Measurements from ENCODE around the gene TSR1.

TSR1 gene

DNA sequence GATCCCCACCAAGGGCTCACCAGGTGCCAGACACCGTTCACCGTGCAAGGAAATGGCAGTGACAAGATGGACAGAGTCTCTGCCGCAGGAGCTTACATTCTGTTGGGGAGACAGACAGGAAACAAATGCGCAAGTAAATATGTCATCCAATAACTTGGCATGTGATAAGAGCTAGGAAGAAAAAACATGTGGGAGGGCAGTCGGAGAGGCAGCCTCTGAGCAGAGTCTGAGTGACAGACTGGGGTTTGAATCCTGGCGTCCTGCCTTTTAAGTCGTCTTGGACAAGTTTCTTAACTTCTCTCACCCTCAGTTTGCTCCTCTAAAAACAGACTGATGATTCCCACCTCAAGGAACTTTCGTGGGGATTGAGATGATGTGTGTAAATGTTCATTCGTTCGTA is 8.3 kb upstream of the TSR1 start:
- ChIA-PET POLR2A (interaction anchor here (0.6 kb wide), 1 partner anchor 40 kb away, joined by 3 read pairs; no protein-coding TSS in a partner anchor), CTCF (no interaction called here)
- DNase-seq = no peak
- Histone ChIP-seq H3K4me3 (ENCODE audit: control insufficient read depth in 1 of 7, extremely low read depth in 1 of 7, insufficient read depth in 4 of 7, low read depth in 2 of 7, low read length in 6 of 7) (no peak overlapping the region), H3K27me3 (replicated peaks in 2 of 5; ENCODE audit: control insufficient read depth in 4 of 5, insufficient read depth in 5 of 5, low read length in 4 of 5) (no peaks in the 10 kb centered on the region), H3K9me3 (ENCODE audit: control extremely low read depth in 1 of 5, control insufficient read depth in 4 of 5, insufficient read depth in 2 of 5, low read depth in 1 of 5, low read length in 4 of 5) (no peaks in the 10 kb centered on the region), H3K36me3 (ENCODE audit: control insufficient read depth in 4 of 4, insufficient read depth in 4 of 4, low read length in 3 of 4) (peaks cover 0 to 47% (median 28%) of the 10 kb centered on the region in 4 experiments), H3K4me1 (ENCODE audit: control extremely low read depth in 1 of 4, control insufficient read depth in 4 of 4, insufficient read depth in 4 of 4, low read length in 3 of 4) (no peaks in the 10 kb centered on the region), H3K27ac (ENCODE audit: insufficient read depth in 1 of 2, low read depth in 1 of 2, low read length in 2 of 2, poor library complexity in 1 of 2, severe bottlenecking in 2 of 2) (no peak overlapping the region)
- 97% methylated on average over 5 of the region's 10 CpGs for WGBS (ENCODE audit: insufficient coverage)

DNA sequence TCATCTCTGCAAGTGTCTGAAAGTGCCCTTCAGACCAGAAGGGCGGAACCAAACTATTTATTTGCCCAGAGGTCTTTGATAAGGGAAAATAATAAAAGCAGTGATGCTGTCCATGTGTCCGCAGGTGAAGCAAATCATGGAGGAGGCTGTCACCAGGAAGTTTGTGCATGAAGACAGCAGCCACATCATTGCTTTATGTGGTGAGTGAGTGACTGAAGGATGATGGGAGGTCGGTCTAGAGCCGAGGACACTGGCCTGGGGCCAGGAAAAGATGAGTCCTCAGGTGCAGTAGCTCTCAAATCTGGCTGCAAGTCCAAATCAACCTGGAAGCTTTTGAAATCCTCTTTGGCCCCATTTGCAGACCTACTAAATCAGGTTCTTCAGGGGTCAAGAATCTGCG is 7.2 kb upstream of the TSR1 start:
- WGBS (ENCODE audit: insufficient coverage) = 88% methylated on average over 5 of the region's 5 CpGs
- Histone ChIP-seq H3K4me3 (ENCODE audit: control insufficient read depth in 1 of 7, extremely low read depth in 1 of 7, insufficient read depth in 4 of 7, low read depth in 2 of 7, low read length in 6 of 7) (no peak overlapping the region), H3K27ac (ENCODE audit: insufficient read depth in 1 of 2, low read depth in 1 of 2, low read length in 2 of 2, poor library complexity in 1 of 2, severe bottlenecking in 2 of 2) (no peak overlapping the region), H3K36me3 (ENCODE audit: control insufficient read depth in 4 of 4, insufficient read depth in 4 of 4, low read length in 3 of 4) (peaks cover 0 to 45% (median 27%) of the 10 kb centered on the region in 4 experiments), H3K4me1 (ENCODE audit: control extremely low read depth in 1 of 4, control insufficient read depth in 4 of 4, insufficient read depth in 4 of 4, low read length in 3 of 4) (peaks cover 0 to 2% (median 1%) of the 10 kb centered on the region in 4 experiments), H3K9me3 (ENCODE audit: control extremely low read depth in 1 of 5, control insufficient read depth in 4 of 5, insufficient read depth in 2 of 5, low read depth in 1 of 5, low read length in 4 of 5) (no peaks in the 10 kb centered on the region), H3K27me3 (replicated peaks in 2 of 5; ENCODE audit: control insufficient read depth in 4 of 5, insufficient read depth in 5 of 5, low read length in 4 of 5) (no peaks in the 10 kb centered on the region)
- ChIA-PET CTCF (no interaction called here), POLR2A (no interaction called here)
- no peak for DNase-seq

DNA sequence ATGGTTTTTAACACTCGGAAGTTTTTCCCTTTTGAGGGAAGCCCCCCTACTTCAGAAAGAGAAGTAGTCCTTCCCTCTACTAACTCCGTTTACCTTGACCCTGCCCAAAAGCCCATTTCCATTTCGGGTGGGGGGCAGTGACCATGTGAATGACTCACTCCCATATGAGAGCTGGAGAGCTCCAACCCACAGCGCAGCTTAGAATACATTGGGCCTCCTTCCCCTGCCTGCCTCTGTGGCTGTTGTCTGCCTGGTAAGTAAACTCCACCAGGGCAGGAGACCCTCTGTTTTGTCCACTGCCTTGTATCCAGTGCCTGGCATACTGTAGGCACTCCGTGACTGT is 2.0 kb upstream of the TSR1 start:
- H3K4me3 ChIP-seq (ENCODE audit: control insufficient read depth in 1 of 7, extremely low read depth in 1 of 7, insufficient read depth in 4 of 7, low read depth in 2 of 7, low read length in 6 of 7) = peak overlapping the region; percentile 84 to 99 (median 96)
- H3K27me3 ChIP-seq (replicated peaks in 2 of 5; ENCODE audit: control insufficient read depth in 4 of 5, insufficient read depth in 5 of 5, low read length in 4 of 5) = no peaks in the 10 kb centered on the region
- 13% methylated on average over 2 of the region's 5 CpGs for WGBS (ENCODE audit: insufficient coverage)
- peak overlapping the region in 1 of 2 experiments; percentile 71 for H3K27ac ChIP-seq (ENCODE audit: insufficient read depth in 1 of 2, low read depth in 1 of 2, low read length in 2 of 2, poor library complexity in 1 of 2, severe bottlenecking in 2 of 2)
- peak in 2 of 3 donors; percentile 40 to 54 for DNase-seq
- peaks cover 9 to 30% (median 28%) of the 10 kb centered on the region in 4 experiments for H3K4me1 ChIP-seq (ENCODE audit: control extremely low read depth in 1 of 4, control insufficient read depth in 4 of 4, insufficient read depth in 4 of 4, low read length in 3 of 4)
- H3K36me3 ChIP-seq (ENCODE audit: control insufficient read depth in 4 of 4, insufficient read depth in 4 of 4, low read length in 3 of 4) = peaks cover 11 to 39% (median 24%) of the 10 kb centered on the region in 4 experiments
- ChIA-PET POLR2A (interaction anchor here (1.1 kb wide), 1 partner anchor 15 kb away, joined by 3 read pairs; no protein-coding TSS in a partner anchor), CTCF (interaction anchor here (0.6 to 4.2 kb wide), 5 partner anchors 13 to 453 kb away, joined by 3 to 20 read pairs (median 3); no protein-coding TSS in a partner anchor)
- H3K9me3 ChIP-seq (ENCODE audit: control extremely low read depth in 1 of 5, control insufficient read depth in 4 of 5, insufficient read depth in 2 of 5, low read depth in 1 of 5, low read length in 4 of 5) = no peaks in the 10 kb centered on the region

DNA sequence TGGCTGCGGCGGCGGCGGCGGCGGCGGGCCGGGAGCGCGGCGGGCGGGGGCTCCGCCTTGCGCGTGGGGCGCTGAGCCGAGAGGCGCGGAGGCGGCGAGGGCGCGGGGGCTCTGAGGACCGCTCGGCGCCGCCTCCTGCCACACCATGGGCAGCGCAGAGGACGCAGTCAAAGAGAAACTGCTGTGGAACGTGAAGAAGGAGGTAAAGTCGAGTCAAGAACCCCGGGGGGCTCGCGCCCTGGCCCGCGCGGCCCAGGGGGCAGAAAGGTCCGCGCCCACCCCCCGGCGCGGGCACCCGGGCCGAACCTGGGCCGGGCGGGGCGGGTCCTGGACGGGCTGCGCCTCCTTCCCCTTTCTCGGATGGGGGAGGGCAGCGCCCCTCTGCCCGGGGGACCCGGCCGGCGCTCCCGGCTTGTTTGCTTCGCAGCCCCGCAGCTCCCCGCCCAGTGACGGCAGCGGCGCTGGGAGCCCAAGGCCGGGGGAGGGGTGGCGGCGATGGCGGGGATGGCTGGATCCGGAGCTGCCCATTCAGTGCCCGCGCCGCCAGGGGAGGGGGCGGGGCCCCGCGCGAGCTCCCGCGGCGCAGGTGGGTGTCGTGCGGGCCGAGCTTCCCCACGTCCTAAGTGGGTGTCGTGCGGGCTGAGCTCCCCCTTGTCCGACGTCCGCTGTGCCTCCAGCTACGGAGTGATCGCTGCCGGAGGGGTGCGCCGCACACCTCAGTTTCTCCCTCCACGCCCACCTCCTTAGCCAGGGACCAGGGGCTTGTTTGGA is 1.5 kb upstream of the TSR1 start:
- WGBS (ENCODE audit: insufficient coverage) = under 1% methylated on average over 58 of the region's 92 CpGs
- ChIA-PET POLR2A (interaction anchor here (1.1 kb wide), 1 partner anchor 15 kb away, joined by 3 read pairs; no protein-coding TSS in a partner anchor), CTCF (interaction anchor here (1.3 to 4.2 kb wide), 3 partner anchors 13 to 93 kb away, joined by 3 to 20 read pairs (median 5); no protein-coding TSS in a partner anchor)

DNA sequence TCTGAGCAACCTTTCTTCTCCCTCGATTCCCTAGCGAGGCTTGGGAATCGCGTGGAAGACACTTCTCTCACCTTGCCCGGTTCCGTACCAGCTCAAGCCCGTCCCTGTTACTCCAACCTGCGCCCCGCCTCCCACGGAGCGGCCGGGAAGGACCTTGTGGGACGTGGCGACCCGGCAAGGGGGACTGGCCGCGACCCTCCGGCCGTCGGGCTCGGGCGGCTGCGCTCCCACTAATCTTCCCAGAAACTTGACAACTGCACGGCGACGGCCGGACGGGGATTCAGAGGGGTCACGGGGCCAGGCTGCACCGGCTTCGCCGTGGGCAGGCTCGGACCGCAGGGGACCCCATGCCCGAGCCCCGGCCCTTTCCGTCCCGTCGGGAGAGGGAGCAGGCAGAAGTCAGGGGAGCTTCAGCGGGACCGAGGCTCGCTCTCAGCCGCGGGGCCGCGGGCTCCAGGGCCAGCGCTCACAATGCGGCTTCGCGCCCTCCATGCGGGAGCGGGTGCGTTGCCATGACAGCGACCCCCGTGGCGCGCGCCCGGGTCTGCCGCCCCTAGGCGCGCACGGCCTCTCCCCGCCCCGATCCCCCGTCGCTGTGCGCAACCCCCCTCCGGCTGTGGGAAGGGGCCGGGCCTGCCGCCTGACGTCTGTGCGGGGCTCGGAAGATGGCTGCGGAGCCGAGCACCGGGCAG is 741 bp upstream of the TSR1 start, which contains the start of gene SGSM2:
Gene SGSM2 (plus strand): TSS at position 650 of the 692 bp plus-strand sequence. CDS start 188 bp downstream, outside the sequence.
- H3K4me1 ChIP-seq (ENCODE audit: control extremely low read depth in 1 of 4, control insufficient read depth in 4 of 4, insufficient read depth in 4 of 4, low read length in 3 of 4) = peaks cover 9 to 30% (median 28%) of the 10 kb centered on the region in 4 experiments
- peak within 1 kb of the TSS; percentile 35 to 83 for H3K27ac ChIP-seq (ENCODE audit: insufficient read depth in 1 of 2, low read depth in 1 of 2, low read length in 2 of 2, poor library complexity in 1 of 2, severe bottlenecking in 2 of 2)
- CTCF ChIA-PET = interaction anchor here (1.1 to 4.2 kb wide), 6 partner anchors 11 to 92 kb away, joined by 3 to 20 read pairs (median 4); no protein-coding TSS in a partner anchor
- H3K36me3 ChIP-seq (ENCODE audit: control insufficient read depth in 4 of 4, insufficient read depth in 4 of 4, low read length in 3 of 4) = peaks cover 14 to 43% (median 28%) of the 10 kb centered on the region in 4 experiments
- H3K4me3 ChIP-seq (ENCODE audit: control insufficient read depth in 1 of 7, extremely low read depth in 1 of 7, insufficient read depth in 4 of 7, low read depth in 2 of 7, low read length in 6 of 7) = peak within 1 kb of the TSS; percentile 89 to 99 (median 96)
- H3K27me3 ChIP-seq (replicated peaks in 2 of 5; ENCODE audit: control insufficient read depth in 4 of 5, insufficient read depth in 5 of 5, low read length in 4 of 5) = no peaks in the 10 kb centered on the region
- WGBS (ENCODE audit: insufficient coverage) = under 1% methylated on average over 58 of the region's 77 CpGs
- DNase-seq = peak; percentile 66 to 85 (median 78)
- POLR2A ChIA-PET = interaction anchor here (0.8 kb wide), 1 partner anchor 114 kb away, joined by 3 read pairs; no protein-coding TSS in a partner anchor
- H3K9me3 ChIP-seq (ENCODE audit: control extremely low read depth in 1 of 5, control insufficient read depth in 4 of 5, insufficient read depth in 2 of 5, low read depth in 1 of 5, low read length in 4 of 5) = no peaks in the 10 kb centered on the region

More for the DNA sequence above, 1.5 kb upstream of the TSR1 start:
- peaks cover 9 to 30% (median 28%) of the 10 kb centered on the region in 4 experiments for H3K4me1 ChIP-seq (ENCODE audit: control extremely low read depth in 1 of 4, control insufficient read depth in 4 of 4, insufficient read depth in 4 of 4, low read length in 3 of 4)
- no peaks in the 10 kb centered on the region for H3K27me3 ChIP-seq (replicated peaks in 2 of 5; ENCODE audit: control insufficient read depth in 4 of 5, insufficient read depth in 5 of 5, low read length in 4 of 5)
- no peaks in the 10 kb centered on the region for H3K9me3 ChIP-seq (ENCODE audit: control extremely low read depth in 1 of 5, control insufficient read depth in 4 of 5, insufficient read depth in 2 of 5, low read depth in 1 of 5, low read length in 4 of 5)
- H3K36me3 ChIP-seq (ENCODE audit: control insufficient read depth in 4 of 4, insufficient read depth in 4 of 4, low read length in 3 of 4) = peaks cover 12 to 39% (median 25%) of the 10 kb centered on the region in 4 experiments
- peak overlapping the region; percentile 33 to 71 for H3K27ac ChIP-seq (ENCODE audit: insufficient read depth in 1 of 2, low read depth in 1 of 2, low read length in 2 of 2, poor library complexity in 1 of 2, severe bottlenecking in 2 of 2)
- peak; percentile 63 to 77 (median 69) for DNase-seq
- peak overlapping the region; percentile 84 to 99 (median 96) for H3K4me3 ChIP-seq (ENCODE audit: control insufficient read depth in 1 of 7, extremely low read depth in 1 of 7, insufficient read depth in 4 of 7, low read depth in 2 of 7, low read length in 6 of 7)

DNA sequence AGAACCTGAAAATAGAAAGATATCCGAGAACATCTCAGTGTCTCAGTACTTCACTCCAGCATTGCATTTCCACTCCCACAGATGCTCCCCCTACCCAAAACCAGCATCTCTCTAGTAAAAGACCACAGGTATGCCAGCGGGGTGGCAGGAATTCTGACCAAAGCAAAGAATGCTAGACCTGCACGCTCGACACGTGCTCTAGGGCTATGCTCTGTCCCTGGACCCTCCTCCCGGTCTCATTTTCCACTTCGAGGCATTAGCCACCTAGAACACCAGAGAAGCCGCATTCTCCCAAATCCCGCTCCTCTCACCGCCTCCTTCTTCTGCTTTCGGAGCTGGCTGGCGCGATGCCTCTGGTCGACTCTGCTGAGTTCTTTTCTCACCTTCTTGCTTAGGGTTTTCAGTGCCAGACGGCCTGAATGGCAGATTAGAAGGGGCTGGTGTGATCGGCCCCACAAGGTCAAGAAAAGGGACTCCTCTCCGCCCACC is 487 bp downstream of the TSR1 start:
- CTCF ChIA-PET = interaction anchor here (1.4 to 4.2 kb wide), 4 partner anchors 13 to 80 kb away, joined by 4 to 20 read pairs (median 5); no protein-coding TSS in a partner anchor
- 3% methylated on average over 9 of the region's 17 CpGs for WGBS (ENCODE audit: insufficient coverage)
- Histone ChIP-seq H3K4me1 (ENCODE audit: control extremely low read depth in 1 of 4, control insufficient read depth in 4 of 4, insufficient read depth in 4 of 4, low read length in 3 of 4) (peaks cover 9 to 30% (median 28%) of the 10 kb centered on the region in 4 experiments), H3K27me3 (replicated peaks in 2 of 5; ENCODE audit: control insufficient read depth in 4 of 5, insufficient read depth in 5 of 5, low read length in 4 of 5) (no peaks in the 10 kb centered on the region), H3K4me3 (ENCODE audit: control insufficient read depth in 1 of 7, extremely low read depth in 1 of 7, insufficient read depth in 4 of 7, low read depth in 2 of 7, low read length in 6 of 7) (peak overlapping the region; percentile 89 to 99 (median 96)), H3K9me3 (ENCODE audit: control extremely low read depth in 1 of 5, control insufficient read depth in 4 of 5, insufficient read depth in 2 of 5, low read depth in 1 of 5, low read length in 4 of 5) (no peaks in the 10 kb centered on the region), H3K36me3 (ENCODE audit: control insufficient read depth in 4 of 4, insufficient read depth in 4 of 4, low read length in 3 of 4) (peaks cover 19 to 46% (median 34%) of the 10 kb centered on the region in 4 experiments), H3K27ac (ENCODE audit: insufficient read depth in 1 of 2, low read depth in 1 of 2, low read length in 2 of 2, poor library complexity in 1 of 2, severe bottlenecking in 2 of 2) (peak overlapping the region; percentile 35 to 83)
- DNase-seq = peak in 1 of 3 donors; percentile 6
- POLR2A ChIA-PET = interaction anchor here (0.6 to 1.0 kb wide), 4 partner anchors 13 to 150 kb away, joined by 3 to 6 read pairs (median 4); partner anchors contain the start of genes SMG6 and SRR
